HG03175 (cell line): ENCODE measurements around the gene EN1.

Source experiments
- ATAC-seq: cut with Tn5 transposase; IDR thresholded peaks from one replicate; pipeline ENCODE4 v1.9.1; 2021; ENCODE audit warnings: mild to moderate bottlenecking, moderate library complexity; ENCODE audit not compliant: unreplicated experiment

The EN1 gene

DNA sequence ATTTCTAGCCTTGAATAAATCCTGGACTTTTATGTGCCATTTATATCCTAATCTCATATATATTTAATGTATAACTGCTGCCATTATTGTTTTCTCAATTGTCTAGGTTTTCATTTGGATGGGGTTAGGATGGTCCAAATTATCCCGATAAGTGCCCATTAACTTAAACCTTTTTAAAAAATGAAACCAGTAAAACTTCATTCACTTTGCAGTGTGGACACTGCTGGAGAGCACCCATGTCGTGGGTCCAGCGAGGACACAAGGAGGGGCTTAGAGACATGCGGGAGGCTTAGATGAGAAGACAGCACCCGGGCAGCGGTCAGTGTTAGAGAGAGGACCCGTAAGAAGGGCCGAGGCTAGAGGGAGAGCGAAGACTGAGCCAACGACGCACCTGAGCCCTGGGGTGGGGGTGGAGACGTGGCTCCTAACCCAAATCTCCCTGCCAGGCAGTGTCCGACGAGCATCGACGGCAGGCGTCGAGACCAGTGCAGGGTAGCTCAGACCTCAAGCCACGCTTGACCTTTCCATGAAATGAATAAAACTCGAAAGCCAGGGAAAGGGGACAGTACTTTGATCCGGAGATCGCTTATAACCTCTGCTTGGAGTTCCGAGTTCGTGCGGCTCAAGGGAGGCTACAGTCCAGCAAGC is 9.0 kb upstream of the EN1 start:
- no peak for ATAC-seq

DNA sequence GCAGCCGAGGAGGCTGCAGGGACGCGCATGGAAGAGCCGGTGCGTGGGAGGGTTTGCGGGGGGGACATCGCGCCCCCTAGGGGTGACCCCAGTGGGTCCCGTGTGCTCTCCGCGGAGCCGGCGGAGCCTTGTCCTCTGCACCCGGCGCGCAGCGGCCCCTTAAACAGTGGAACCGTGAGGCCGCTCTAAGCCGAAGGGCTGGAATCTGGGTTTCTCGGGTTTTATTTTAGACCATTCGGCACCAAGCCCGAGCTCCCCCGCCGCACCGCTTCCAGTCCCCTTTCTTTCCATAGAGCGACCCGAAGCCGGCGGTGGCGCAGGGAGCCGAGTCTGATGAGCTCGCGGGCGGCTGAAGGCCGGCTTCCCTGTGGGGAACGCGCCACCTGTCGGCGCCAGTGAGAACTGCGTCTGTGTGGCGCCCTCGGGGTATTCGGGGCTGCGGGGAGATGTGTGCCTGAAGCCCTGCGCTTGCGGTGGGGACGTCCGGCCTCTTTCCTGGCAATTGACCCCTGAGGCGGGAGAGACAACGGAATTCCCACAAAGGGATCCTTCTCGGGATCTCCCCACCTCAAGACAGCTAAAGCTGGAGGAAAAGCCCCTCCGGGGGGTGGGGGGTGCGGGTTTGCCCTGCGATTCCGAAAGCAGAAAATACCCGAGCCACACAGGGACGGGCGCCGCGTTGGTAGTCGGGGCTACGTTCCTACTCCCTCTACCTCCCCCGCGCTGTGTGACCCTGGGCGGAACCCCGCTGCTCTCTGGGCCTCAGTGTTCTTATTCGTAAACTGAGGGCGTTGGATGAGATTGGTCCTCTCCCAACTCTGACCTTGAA is 8.2 kb upstream of the EN1 start:
- ATAC-seq, result peak; percentile 86

DNA sequence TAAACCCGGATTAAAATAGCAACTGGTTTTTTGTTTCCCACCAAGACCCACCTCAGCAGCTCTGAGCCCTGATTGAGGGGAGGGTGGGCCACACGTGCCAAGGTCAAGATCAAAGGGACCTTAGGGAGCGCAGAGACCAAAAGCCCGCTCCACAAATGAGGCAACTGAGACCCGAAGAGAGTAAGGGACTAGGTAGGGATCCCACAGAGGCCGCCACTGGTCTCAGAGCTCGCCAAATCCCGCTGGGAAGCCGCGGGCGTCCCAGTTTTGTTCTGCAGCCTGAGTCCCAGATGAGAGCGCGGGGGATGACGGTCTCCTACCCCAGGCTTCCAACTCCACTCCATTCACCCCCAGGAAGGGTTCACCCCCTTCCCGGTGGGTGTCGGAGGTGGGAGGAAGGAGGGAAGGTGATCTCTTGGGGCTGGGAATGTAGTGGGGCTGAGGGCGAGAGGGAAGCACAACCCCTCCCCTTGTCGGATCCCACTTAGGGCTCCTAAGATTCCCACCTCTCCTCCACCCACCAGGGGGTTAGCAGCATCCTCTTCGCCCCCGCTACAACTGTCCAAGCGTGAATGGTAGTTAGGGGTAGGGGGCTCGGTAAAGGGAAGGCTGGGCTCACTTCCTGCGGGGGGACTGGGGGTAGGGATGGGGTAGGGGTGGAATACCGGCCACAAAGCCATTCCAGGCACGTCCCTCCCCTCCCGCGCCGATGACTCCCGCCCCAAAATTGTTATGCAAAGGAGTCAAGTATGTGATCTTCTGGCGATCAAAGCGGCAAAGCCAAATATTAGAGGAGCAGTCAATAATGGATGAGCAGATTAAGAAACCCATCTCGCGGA is 7.3 kb upstream of the EN1 start:
- ATAC-seq, result no peak

DNA sequence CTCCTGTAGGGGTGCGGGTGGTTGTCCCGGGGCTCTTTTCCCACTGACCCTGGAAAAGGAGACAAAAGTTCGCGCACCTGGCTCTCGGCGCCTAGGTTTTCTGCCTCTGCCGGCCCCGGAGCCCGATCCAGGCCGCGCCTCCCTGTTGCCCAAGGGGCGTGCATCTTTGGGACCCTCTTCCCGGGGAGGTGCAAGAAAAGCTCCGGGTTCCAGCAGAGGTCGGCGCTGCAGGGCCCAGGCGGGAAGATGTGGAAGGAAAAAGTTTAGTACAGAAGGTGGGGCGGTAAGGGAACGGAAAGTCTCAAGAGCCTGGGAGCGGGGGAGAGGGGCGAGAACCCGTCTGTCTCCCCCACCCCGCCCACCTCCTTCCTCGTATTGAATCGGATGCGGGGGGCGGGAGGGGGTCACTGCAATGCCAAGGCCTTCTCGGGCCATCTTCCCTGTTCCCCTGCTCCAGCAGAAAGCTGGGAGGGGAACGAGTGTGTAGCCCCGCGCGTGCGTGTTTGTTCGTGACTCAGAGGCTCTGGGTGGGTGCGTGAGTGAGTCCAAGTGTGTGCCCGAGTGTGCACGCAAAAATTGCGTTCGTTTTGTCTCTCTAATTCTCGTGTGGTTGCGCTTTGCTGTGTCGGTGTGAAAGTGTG is 6.3 kb upstream of the EN1 start:
- no peak for ATAC-seq

DNA sequence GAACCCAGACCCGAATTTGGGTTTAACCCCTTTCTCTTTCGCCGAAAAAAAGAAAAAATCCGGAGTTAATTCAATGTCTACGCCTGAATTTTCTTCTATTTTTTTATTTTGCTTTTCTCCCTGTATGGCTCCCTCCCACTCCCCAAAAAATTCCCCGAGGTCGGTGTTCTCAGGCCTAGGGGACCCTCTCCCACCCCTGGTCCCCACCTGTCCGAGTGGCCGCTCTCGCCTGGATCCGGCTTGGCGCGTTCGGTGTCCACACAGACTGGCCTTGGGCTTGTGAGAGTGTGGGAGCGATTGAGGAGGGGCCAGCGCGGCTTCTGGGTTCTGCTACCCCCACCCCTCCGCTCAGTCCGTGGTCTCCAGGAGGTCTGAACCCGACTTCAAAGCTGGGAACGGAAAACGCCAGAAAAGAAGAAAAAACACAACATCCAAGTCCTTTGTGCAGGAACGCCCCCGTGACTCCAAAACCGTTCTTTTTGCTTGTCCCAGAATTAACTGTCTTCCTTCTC is 5.7 kb upstream of the EN1 start:
- no peak for ATAC-seq

DNA sequence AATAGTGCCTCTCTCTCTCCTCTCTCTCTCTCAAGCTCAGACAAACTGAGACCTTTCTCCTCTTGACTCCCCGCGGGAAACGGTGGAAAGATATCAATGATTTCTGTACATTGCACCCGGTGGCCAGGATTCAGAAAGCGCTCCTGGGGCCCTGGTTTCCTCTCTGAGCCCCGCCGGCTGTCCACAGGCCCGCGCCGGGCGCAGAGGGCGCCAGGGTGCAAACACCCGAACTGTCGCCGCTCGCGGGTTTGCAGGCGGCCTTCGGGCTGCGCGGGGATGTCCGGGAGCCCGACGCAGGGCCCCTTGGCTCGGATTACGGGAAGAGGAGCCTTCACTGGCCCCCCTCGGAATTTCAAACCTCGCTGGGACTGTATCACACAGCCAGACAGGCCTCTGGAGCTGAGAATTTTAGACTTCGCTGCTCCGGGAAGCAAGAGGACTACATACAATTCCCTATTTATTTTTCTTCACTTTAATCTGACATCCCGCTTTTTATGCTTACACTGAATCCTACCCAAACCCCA is 5.2 kb upstream of the EN1 start:
- no peak for ATAC-seq

DNA sequence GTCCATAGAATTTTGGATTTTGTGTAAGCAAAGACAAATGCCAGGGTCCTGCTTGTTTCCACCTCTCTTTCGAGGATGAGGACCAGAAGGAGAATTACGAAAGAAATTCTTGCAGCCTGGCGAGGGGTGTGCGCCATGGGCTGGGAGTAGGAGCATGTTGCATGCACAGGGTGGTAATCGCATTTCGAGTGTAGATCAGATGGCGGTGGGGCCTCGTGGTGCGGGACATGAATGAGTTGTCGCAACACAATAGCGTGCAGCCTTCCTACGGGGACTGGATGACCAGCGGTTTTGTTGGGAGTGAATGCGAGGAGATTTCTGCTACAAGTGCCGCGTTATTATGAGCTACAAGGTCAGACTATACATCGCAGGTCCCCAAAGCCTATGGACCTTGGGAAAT is 4.2 kb upstream of the EN1 start:
- no peak for ATAC-seq

DNA sequence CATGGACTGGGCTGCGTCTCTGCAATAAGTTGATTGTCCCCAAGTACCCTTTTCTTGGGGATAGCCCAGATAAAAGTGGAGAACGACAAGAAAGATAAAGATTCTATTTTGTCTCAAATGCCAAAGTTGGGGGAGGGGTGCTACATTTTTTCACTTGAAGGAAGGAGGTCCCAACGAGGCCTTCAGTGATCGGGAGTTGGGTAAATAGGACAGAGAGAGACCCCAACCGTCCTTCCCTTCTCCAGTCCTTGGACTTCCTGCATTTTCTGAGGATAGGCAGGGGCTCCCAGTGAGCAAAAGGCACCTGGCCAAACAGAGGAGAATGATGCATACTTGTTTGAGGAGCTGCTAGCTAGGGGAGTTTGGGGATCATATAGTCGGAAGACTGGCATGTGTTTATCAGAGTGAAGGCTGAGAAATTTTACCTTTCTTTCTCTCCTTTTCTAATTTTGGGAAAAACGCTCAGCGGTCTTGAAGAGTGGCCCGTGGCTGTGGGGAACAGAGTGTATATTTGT is 3.5 kb upstream of the EN1 start:
- ATAC-seq, result no peak

DNA sequence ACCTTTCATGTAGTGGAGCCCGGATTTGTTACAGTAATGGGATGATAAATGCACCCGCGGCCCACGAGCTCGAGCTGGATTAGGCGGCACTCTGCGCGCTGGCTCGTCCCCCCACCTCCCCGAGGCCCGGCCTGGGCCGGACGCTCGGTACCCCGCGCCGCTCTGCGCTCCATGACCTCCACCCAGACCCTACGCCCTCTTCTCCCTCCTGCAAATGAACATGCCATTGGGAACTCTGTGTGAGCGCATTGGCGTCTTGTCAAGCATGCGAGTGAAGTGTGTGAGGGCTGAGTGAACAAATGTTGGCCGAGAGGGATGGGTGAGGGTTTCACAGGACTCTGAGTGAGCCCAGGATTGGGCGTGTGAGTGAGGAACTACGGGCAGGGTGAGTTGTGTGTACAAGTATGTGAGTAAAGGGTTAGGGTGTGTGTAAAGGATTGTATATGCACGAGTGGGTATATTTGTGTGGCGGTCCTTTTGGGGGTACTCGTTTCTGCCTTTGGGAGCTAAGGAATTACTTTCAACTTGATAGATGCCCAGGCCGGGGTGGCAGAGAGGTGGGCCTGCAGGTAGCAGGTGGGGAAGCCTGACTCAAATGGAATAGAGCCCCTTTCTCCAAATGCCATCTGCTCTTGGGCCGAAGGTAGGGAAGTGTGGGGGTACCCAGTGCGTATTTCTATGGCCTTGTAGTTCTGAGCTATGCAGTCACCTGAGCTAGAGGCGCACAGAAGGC is 2.9 kb upstream of the EN1 start:
- no peak for ATAC-seq

DNA sequence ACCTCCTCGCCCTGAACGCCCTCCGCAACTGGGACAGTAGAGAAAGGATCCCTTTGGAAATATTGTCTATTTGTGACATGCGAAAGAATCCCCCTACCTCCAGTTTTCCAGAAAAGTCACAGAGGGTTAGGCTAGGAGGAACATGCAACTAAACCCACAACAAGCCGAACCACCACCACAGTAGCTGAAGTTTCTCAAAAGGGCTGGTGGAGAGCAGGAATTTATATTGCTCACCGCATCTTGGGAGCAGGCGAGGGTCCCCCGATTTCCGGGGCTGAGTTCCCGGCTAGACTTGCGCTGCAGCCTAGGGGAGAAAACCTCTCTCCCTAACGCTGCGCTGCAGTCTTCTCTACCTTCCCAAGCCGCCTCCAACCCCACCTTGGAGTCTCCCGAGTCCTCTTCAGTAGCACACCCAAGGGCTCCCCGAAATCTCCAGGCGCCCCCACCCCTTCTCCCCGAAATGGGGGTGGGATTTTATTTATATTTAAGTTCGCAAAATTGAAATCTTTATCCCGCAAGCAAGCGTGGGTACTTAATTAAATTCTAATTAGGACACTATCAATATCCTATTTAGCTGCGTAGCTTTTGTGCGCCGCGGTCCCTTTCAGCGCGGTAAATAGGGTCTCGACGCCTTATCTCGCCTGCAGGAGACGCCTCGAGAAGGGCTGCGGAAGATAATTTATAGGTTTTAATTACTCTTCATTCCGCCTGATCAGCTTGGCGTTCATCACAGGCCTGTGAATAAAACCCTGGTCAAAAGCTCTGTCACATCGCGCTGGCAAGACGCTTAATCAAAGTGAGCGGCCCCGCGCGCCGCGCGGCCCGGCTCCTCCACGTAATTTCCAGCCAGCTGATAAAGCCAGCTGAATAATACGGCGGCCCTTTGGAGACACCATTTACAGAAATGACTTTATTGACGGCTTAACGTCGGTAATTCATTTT is 2.0 kb upstream of the EN1 start:
- ATAC-seq, result no peak

DNA sequence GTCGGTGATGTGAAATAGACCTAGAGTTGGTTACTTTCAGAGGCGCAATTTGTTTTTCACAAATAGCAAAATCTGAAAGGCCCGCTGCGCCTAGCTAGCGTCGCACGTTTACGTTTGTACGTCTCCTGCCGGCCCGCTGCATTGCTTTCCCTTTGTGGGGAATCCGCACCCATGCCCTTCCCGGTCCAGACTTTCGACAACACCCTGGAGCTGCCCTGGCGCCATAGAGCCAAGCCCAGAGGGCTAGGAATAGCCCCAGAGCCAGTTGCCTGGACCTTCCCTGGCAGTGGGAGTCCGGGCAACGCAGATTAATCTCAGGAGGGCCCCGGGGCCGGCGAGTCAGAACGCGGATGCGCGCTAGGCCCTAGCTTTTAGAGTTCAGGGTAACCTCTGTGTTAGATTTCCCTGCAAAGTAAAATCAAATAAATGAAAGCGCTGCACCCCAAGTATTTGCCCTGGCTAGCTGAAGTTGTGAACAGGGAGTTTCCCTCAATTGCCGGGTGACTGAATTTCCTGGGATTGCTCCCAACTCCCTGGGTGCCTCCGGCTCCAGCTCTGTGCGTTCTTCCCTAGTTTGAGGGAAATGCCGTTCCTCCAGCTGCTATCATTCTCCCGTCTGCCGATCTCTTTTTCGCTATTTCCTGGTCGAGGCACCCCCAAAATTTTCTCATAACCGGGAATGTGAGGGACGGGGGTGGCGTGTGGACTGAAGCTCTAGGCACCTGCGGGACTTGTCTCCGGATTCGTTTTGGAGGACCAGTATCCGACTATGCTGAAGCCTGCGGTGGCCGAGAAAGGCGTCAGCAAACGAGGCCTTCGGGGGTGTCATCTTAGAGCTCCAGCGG is 1.2 kb upstream of the EN1 start:
- ATAC-seq, result no peak

DNA sequence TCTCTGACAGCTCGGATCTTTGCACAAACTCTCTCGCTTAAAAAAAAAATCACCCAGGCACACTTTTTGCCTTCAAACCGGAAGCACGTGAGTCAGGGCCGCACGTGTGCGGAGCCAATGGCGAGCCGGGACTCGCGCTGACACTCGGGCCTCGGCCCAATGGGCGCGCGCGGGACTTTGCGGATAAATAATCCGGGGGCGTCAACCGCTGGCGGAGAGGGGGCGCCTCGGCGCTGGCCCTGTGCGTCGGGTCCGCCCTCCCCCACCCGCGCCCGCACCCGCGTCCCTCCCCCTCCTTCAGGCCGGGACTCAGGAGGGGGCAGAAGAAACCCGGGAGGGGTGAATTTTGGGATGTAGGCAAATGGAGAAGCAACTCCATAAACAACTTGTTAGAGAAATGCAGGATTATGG is 319 bp upstream of the EN1 start:
- ATAC-seq, result no peak

DNA sequence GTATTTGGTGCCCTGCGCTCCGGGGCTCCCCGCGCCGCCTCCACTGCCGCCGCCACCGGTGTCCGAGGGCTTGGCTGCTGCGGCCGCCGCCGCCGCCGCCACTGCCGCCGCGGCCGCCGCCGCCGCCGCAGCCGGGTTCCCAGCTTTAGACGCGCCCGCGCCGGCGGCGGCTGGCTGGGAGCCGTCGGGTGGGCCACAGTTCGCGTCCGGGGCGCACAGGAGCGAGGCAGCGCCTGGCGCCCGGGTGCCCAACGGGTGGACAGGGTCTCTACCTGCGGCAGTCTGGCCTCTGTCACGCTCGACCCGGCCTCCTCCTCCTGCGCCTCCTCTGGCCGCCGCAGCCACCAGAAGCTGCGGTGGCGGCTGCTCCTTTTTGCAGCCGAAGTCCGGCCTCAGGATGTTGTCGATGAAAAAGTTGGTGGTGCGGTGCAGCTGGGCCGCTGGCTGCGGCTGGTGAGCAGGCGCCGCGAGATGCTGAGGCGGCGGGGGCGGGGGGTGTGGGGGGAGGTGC is 951 bp downstream of the EN1 start:
- ATAC-seq, result no peak

DNA sequence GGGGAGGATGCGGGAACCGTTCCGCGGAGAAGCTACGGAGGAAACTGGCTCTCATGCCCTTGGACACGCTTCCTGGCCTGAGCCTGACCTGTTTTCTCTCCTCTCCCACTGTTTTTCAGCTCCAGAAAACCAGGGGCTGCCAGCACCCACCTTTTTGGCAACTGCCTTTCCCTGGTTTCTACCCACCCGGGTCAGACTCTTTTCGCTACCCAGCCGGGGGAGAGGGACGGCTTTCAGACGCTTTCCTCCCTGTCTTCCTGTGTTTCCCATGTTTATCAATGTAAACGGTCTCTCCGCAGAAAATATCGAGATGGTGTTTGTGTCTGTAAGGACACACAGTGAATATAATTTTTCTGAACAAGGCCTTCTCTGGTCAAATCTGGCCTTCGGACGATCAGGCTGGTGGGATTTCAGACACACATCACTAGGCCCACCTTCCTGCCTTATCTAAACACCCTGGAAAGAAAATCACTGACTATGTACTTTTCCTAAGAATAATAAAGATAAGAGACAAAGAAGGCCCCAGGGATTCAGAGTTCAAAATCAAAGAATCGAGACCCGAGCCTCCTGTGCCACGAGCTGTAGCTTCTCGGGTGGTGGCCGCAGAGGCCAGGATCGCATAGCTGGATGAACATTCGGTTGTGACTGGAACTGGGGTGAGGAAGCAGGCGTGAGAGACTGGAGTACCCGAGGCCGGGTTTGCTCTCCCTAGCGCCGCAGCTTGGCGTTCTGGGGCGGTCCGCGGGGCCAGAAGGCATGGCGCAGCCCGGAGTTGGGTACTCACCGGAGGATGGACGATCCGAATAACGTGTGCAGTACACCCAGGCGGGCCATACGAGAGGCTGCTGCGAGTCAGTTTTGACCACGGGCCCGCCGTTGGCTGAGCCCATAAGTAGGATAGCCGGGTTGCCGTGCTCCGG is 1.7 kb downstream of the EN1 start:
- no peak for ATAC-seq

DNA sequence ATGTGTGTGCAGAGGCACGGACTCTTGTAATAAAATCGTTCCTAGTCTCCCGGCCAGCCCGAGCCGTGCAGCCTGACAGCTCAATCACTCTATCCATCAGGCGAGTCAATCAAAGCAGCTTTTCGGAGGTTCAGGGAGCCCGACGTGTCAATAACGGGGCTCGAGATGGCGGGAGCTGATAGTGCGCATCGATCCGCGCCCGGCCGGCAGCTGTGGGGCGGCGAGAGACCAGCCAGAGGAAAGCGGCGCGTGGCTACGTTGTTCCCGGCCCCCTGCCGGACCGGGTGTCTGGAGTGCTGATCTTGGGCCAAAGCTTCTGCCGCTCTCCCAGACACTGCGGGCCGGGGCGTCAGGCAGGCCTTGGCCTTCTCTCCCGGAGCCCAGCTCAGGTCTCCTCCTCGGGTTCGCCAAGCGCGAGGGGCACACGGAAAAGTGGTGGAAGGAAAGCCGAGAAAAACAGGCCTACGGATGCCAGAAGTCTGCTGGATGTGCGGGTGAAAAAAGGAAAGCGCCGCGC is 2.4 kb downstream of the EN1 start:
- no peak for ATAC-seq

DNA sequence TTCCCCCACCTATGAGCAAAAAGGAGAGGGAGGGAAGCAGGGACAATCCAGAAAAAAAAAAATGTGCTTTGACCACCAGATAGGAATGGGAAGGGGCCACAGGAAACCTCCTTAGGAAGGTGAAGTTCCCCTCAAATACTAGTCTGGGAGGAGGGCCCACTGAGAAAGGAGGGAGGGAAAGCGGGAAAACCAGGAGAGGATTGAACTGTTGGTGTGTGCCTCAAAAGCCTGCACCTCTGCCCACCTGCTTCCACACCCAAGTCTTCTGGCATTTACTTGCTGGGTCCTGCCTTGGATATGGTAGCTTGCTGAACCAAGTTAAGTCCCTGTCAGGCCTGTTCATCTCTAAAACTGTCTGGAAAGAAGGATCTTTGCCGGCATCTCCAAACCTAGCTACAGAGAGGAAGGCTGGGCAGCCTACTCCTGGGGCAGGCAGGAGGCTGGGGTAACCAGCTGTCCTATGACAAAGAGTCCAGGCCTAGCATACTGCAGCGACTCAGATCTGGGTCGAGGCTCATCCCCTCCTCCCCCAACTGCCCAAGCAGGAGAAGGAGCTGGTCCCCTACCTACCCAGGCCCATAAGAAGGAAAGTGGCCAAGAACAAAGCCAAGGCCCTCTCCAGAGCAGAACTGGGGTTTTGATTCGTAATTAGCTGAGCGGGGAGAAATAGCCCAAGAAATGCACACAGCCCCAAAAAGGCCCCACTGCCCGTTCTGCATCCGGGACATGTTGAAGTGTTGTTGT is 3.0 kb downstream of the EN1 start:
- ATAC-seq, result no peak
